Mucosa of stomach (tissue), 1 donor: ENCODE measurements around the gene ABCB8.
"Not testable (repeated sequence)": the region's sequence is repeated elsewhere in the genome, so short reads cannot be mapped to it uniquely, and the experiment has no call there.

Experiments used
- H3K27me3 ChIP-seq: one replicate; pipeline ENCODE4 v1.7.0; 2013; ENCODE audit warnings: mild to moderate bottlenecking, low read length; ENCODE audit not compliant: control insufficient read depth, insufficient read depth
- H3K36me3 ChIP-seq: one replicate; pipeline ENCODE4 v1.7.0; 2013; ENCODE audit warnings: low read length; ENCODE audit not compliant: control insufficient read depth, insufficient read depth
- H3K4me1 ChIP-seq: one replicate; pipeline ENCODE4 v1.7.0; 2013; ENCODE audit warnings: mild to moderate bottlenecking, low read length; ENCODE audit not compliant: control insufficient read depth, insufficient read depth
- H3K4me3 ChIP-seq: one replicate; pipeline ENCODE4 v1.7.0; 2013; ENCODE audit warnings: low read length
- H3K9ac ChIP-seq: one replicate; pipeline ENCODE4 v1.7.0; 2013; ENCODE audit warnings: mild to moderate bottlenecking, low read length, moderate library complexity
- H3K9me3 ChIP-seq: one replicate; pipeline ENCODE4 v1.7.0; 2013; ENCODE audit warnings: mild to moderate bottlenecking, low read length, moderate library complexity; ENCODE audit not compliant: control insufficient read depth
- donor health status: Pancreatic carcinoma.

Gene ABCB8

GRCh38 chr7:151011097-151011409 is 17.2 kb upstream of the ABCB8 start:
- Histone ChIP-seq H3K36me3 (no peaks in the 10 kb centered on the region), H3K9ac (no peak overlapping the region), H3K4me3 (no peak overlapping the region), H3K9me3 (no peaks in the 10 kb centered on the region), H3K4me1 (peaks cover 22% of the 10 kb centered on the region), H3K27me3 (peaks cover 11% of the 10 kb centered on the region)

- Histone ChIP-seq H3K27me3 (peaks cover 14% of the 10 kb centered on the region), H3K4me1 (peaks cover 22% of the 10 kb centered on the region)
- not testable (repeated sequence) for H3K36me3 ChIP-seq, H3K4me3 ChIP-seq, H3K9ac ChIP-seq, H3K9me3 ChIP-seq
These were observed 16.6 kb upstream of the ABCB8 start for GRCh38 chr7:151011616-151012015.

GRCh38 chr7:151012031-151012692 is 16.1 kb upstream of the ABCB8 start:
- Histone ChIP-seq H3K9me3 (no peaks in the 10 kb centered on the region), H3K36me3 (no peaks in the 10 kb centered on the region), H3K4me1 (peaks cover 22% of the 10 kb centered on the region), H3K27me3 (peaks cover 20% of the 10 kb centered on the region), H3K9ac (no peak overlapping the region), H3K4me3 (no peak overlapping the region)

- Histone ChIP-seq H3K9me3 (no peaks in the 10 kb centered on the region), H3K36me3 (no peaks in the 10 kb centered on the region), H3K9ac (no peak overlapping the region), H3K4me3 (no peak overlapping the region), H3K27me3 (peaks cover 27% of the 10 kb centered on the region), H3K4me1 (peaks cover 28% of the 10 kb centered on the region)
These were observed 15.3 kb upstream of the ABCB8 start for GRCh38 chr7:151012911-151013347.

- no peaks in the 10 kb centered on the region for H3K9me3 ChIP-seq
- peaks cover 32% of the 10 kb centered on the region for H3K4me1 ChIP-seq
- H3K9ac ChIP-seq = no peak overlapping the region
- no peaks in the 10 kb centered on the region for H3K36me3 ChIP-seq
- H3K27me3 ChIP-seq = peaks cover 31% of the 10 kb centered on the region
- H3K4me3 ChIP-seq = no peak overlapping the region
These were observed 14.9 kb upstream of the ABCB8 start for GRCh38 chr7:151013356-151013732.

- no peak overlapping the region for H3K9ac ChIP-seq
- H3K4me1 ChIP-seq = peaks cover 34% of the 10 kb centered on the region
- H3K27me3 ChIP-seq = peaks cover 36% of the 10 kb centered on the region
- H3K4me3 ChIP-seq = no peak overlapping the region
- no peaks in the 10 kb centered on the region for H3K36me3 ChIP-seq
- H3K9me3 ChIP-seq = no peaks in the 10 kb centered on the region
These were observed 14.3 kb upstream of the ABCB8 start for GRCh38 chr7:151013733-151014497.

GRCh38 chr7:151014950-151015349 is 13.3 kb upstream of the ABCB8 start:
- Histone ChIP-seq H3K4me1 (peaks cover 34% of the 10 kb centered on the region), H3K9ac (no peak overlapping the region), H3K9me3 (no peaks in the 10 kb centered on the region), H3K4me3 (no peak overlapping the region), H3K36me3 (no peaks in the 10 kb centered on the region), H3K27me3 (peaks cover 44% of the 10 kb centered on the region)

GRCh38 chr7:151015967-151016366 is 12.3 kb upstream of the ABCB8 start:
- peaks cover 28% of the 10 kb centered on the region for H3K4me1 ChIP-seq

GRCh38 chr7:151016505-151016904 is 11.7 kb upstream of the ABCB8 start:
- Histone ChIP-seq H3K9ac (no peak overlapping the region), H3K9me3 (no peaks in the 10 kb centered on the region), H3K4me1 (peaks cover 24% of the 10 kb centered on the region), H3K27me3 (peaks cover 44% of the 10 kb centered on the region), H3K4me3 (no peak overlapping the region), H3K36me3 (no peaks in the 10 kb centered on the region)

More at GRCh38 chr7:151015967-151016366, 12.3 kb upstream of the ABCB8 start:
- H3K4me3 ChIP-seq = no peak overlapping the region
- H3K9me3 ChIP-seq = no peaks in the 10 kb centered on the region
- peaks cover 44% of the 10 kb centered on the region for H3K27me3 ChIP-seq
- no peak overlapping the region for H3K9ac ChIP-seq
- no peaks in the 10 kb centered on the region for H3K36me3 ChIP-seq

- H3K27me3 ChIP-seq = peaks cover 44% of the 10 kb centered on the region
- H3K4me3 ChIP-seq = no peak overlapping the region
- no peaks in the 10 kb centered on the region for H3K9me3 ChIP-seq
- H3K9ac ChIP-seq = no peak overlapping the region
- peaks cover 24% of the 10 kb centered on the region for H3K4me1 ChIP-seq
- H3K36me3 ChIP-seq = no peaks in the 10 kb centered on the region
These were observed 11.3 kb upstream of the ABCB8 start for GRCh38 chr7:151016942-151017341.

GRCh38 chr7:151017370-151017952 is 10.8 kb upstream of the ABCB8 start:
- no peaks in the 10 kb centered on the region for H3K36me3 ChIP-seq
- no peak overlapping the region for H3K4me3 ChIP-seq
- peaks cover 44% of the 10 kb centered on the region for H3K27me3 ChIP-seq
- no peaks in the 10 kb centered on the region for H3K9me3 ChIP-seq
- H3K9ac ChIP-seq = no peak overlapping the region
- peaks cover 20% of the 10 kb centered on the region for H3K4me1 ChIP-seq

- no peak overlapping the region for H3K4me3 ChIP-seq
- peaks cover 44% of the 10 kb centered on the region for H3K27me3 ChIP-seq
- no peaks in the 10 kb centered on the region for H3K36me3 ChIP-seq
- no peak overlapping the region for H3K9ac ChIP-seq
- H3K9me3 ChIP-seq = no peaks in the 10 kb centered on the region
- peaks cover 15% of the 10 kb centered on the region for H3K4me1 ChIP-seq
These were observed 10.3 kb upstream of the ABCB8 start for GRCh38 chr7:151017953-151018420.
